ENCODE measurements around the gene SREK1.
"Not testable (repeated sequence)": the region's sequence is repeated elsewhere in the genome, so short reads cannot be mapped to it uniquely, and the experiment has no call there.

The SREK1 gene

DNA sequence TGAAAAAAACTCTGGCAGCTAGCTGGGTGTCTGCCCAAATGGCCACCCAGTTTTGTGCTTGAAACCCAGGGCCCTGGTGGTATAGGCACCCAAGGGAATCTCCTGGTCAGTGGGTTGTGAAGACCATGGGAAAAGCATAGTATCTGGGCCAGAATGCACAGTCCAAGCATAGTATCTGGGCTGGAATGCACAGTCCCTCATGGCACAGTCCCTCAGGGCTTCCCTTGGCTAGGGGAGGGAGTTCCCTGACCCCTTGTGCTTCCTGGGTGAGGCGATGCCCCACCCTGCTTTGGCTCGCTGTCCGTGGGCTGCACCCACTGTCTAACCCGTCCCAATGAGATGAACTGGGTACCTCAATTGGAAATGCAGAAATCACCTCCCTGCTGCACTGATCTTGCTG lies 78.8 kb downstream of the SREK1 start:
- not testable (repeated sequence) for DNase-seq

DNA sequence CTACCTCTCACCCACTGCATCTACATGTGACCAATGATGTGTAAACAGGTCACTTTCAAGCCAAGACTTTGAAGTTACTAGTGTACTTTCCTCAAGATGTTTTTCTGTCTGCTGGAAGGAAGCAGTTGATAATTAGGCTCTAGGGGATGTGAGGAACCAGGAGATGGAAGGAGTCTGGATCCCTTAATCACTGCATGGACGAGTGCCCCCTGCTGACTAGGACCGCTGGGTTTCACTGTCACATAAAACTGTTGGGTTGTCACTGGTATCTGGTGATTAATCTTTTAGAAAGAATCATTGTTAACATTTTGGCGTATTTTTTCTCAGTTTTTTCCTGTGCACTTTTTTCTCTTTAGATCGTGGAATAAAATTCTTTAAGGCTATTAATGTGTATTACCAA lies 79.5 kb downstream of the SREK1 start:
- no peak for DNase-seq

DNA sequence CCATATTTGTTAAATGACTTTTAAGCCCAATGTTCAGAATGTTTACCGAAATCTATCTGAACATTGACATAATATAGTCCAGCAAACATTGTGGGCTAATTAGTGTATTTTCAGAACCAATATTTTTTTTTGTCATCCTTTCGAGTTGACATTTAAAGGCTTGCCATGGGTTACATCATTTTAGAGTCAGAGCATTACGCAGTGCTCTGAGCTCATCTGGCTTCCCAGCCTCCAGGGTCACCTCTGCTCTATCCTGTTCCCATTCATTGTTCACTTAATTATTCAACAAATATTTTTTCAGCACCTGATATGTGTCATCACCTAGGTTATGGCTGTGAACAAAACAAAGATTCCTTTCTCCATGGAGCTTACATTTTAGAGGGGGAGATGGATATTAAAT lies 80.2 kb downstream of the SREK1 start:
- no peak for DNase-seq

DNA sequence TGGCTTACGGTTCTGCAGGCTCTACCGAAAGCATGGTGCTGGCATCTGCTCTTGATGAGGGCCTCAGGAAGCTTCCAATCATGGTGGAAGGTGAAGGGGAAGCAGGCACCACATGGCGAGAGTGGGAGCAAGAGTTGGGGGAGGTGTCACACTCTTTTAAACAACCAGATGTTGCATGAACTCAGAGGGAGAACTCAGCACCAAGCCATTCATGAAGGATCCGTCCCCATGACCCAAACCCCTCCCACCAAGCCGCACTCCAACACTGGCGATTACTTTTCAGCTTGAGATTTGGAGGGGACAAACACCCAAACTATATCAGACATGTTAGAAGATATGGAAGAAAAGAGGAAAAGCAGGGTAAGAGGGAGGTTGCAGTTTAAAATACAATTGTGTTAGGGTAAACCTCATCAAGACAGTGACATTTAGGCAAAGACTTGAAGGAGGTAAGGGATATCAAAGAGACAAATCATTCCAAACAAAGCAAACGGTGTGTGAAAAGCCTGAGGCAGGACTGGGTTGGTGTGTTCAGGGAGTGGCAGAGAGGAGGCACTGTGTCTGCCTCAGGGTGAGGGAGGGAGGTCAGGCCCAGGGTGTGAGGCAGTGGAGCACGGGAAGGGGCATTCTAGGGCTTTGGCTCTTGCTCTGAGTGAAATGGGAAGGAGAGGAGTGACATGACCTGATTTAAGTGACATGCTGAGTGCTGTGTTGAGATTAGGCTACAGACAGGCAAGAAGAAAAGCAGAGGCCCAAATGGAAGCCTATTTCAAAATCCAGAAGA lies 80.9 kb downstream of the SREK1 start:
- DNase-seq = no peak

DNA sequence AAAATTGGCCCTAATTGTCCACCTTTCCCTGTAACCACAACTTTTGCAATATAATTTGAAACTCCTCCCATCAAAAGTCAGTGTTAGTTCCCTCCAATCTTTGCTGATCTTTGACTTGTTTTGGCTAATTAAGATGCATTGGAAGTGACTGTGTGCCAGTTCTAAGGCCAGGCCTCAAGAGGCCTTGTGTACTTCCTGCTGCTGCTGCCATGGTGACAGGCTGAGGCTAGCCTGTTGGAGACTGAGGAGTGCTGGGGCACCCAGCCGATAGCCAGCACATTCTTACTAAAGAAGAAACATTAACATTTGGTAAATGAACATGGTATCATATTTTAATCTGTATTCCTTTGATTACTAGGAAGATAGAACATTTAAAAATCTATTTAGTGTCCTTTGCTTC lies 86.5 kb downstream of the SREK1 start:
- no peak for DNase-seq

DNA sequence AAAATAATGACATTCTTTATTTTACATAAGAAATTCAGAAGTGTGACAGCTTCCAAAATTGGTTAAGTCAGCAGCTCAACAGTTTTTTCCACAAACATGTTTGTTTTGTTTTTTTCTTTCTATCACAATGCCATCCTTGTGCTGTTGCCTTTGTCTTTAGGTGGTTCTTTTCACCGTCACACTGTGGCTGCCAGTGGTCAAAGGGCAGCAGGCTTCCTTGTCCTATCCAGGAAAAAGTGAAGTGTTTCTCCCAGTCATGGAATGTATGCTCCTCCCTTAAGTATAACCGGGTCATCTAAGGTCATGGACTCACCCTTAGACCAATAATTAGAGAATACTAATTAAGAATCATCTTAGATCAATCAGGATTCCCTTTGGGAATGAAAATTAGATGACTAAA lies 87.4 kb downstream of the SREK1 start:
- DNase-seq = no peak

DNA sequence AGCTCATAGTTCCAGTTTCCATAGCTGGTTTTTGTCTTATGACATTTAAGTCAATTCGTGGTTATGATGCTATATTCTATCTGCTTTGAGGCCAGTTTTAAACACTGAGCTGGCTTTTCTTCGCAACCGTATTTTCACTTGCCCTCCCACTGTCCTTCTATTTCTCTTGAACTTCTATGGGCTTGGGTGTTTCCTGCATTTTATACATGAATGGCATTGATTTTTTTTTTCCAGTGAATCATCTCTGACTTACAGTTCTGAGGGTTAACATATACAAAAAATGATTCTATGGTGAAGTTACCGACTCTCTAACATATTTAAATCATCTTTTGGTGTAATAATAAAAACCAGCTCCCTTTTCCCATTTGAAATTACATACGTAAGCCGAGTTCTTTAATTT lies 88.2 kb downstream of the SREK1 start:
- DNase-seq = no peak

DNA sequence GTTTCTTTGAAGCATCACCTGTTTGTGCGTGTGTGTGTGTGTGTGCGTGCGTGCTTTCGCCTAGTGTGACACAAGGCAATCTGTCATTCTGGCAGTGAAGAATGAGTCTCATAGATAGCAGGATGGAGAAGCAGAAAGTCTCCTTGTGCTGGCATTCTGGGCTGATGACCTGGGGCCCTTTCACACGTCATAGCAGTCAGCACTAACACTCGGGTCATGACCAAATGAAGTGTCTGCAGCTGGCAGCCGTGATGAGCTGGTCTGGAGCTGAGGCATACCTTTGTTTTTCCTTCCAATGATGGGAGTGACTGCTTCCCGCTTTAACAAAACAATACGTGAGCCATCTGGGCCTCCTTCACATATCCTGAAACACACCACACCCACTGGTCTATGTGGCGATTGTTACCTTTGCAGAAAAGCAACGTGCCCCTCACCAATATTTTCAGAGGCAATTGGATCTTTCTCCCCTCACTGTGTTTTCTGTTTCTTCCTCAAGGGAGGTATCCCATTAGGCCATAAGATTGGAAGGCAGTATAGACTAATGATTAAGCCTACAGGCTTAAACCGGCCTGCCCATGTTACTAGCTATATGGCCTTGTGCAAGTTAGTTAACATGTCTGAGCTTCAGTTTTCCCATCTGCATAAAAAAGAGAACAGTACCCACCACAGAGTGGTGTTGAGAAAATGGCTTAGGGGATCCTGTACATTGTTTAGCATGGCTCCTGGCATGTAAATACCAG lies 88.8 kb downstream of the SREK1 start:
- DNase-seq = peak; percentile 13

Measured in fibroblast of upper back skin (primary cell).